NB4 (cell line): ENCODE data around the gene FRMPD4.

Source experiments
- MYC ChIP-seq: IDR thresholded peaks from 2 replicates; pipeline ENCODE4 v1.6.1; 2011; ENCODE audit warnings: low read depth, low read length
- TF ChIP-seq, protein P1 (sequence below): IDR thresholded peaks from one replicate; pipeline ENCODE4 v1.5.1; 2012; ENCODE audit warnings: low read depth, low read length
- TF ChIP-seq, protein P2 (sequence below): IDR thresholded peaks from 2 replicates; pipeline ENCODE4 v1.6.1; 2011; ENCODE audit warnings: low read depth, low read length

GRCh38 chrX:12378706-12379105 lies 240.4 kb downstream of the FRMPD4 start:
- TF ChIP-seq, protein P1, sequence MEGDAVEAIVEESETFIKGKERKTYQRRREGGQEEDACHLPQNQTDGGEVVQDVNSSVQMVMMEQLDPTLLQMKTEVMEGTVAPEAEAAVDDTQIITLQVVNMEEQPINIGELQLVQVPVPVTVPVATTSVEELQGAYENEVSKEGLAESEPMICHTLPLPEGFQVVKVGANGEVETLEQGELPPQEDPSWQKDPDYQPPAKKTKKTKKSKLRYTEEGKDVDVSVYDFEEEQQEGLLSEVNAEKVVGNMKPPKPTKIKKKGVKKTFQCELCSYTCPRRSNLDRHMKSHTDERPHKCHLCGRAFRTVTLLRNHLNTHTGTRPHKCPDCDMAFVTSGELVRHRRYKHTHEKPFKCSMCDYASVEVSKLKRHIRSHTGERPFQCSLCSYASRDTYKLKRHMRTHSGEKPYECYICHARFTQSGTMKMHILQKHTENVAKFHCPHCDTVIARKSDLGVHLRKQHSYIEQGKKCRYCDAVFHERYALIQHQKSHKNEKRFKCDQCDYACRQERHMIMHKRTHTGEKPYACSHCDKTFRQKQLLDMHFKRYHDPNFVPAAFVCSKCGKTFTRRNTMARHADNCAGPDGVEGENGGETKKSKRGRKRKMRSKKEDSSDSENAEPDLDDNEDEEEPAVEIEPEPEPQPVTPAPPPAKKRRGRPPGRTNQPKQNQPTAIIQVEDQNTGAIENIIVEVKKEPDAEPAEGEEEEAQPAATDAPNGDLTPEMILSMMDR = no peak
- TF ChIP-seq, protein P2, sequence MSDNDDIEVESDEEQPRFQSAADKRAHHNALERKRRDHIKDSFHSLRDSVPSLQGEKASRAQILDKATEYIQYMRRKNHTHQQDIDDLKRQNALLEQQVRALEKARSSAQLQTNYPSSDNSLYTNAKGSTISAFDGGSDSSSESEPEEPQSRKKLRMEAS = no peak
- TF ChIP-seq MYC = no peak
